DMS79 treated with DMSO at 0.1 percent for 48 hours (cell line): ENCODE results near the gene BMPR1B.
"Not testable (repeated sequence)": the region's sequence is repeated elsewhere in the genome, so short reads cannot be mapped to it uniquely, and the experiment has no call there.

ENCODE experiments used
- DNase-seq: peaks from one replicate; lab custom pipeline; 2025; lab: John Stamatoyannopoulos, UW

The BMPR1B gene

DNA sequence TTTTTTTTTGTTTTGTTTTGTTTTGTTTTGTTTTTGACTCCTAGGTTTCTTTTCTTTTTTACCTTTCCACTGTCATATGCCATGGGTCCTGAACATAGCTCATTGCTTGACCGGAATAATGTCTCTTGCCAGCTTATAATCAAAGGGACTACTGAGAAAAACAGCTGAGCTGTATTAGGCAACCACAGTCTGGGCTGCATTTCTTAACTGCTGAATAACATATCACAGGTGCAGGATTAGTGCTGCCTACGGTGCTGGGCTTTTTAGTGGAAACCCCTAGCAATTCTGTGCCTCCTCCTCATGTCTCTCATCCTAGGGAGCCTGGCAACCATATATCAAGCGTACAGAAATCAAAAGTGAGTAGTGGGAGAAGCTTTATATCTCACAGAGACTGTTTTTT lies 333.5 kb downstream of the BMPR1B start:
- DNase-seq = no peak

DNA sequence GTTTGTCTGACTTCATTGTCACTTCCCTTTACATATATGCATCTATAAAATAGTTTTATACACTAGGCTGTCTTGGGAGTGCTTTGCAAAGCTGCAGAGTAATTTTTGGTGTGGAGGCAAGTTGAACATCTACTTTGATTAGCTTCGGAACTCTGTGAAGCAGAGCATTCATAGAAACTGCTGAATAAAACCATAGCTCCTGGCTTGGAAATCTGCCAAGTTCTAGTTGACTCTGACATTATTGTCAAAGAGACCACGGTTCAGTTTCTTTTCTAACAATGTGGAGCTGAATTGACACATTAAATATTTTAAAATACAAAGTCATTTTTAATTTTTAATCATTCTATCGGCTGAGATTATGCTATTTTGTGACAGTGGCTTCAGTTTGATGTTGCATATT lies 335.0 kb downstream of the BMPR1B start:
- no peak for DNase-seq

DNA sequence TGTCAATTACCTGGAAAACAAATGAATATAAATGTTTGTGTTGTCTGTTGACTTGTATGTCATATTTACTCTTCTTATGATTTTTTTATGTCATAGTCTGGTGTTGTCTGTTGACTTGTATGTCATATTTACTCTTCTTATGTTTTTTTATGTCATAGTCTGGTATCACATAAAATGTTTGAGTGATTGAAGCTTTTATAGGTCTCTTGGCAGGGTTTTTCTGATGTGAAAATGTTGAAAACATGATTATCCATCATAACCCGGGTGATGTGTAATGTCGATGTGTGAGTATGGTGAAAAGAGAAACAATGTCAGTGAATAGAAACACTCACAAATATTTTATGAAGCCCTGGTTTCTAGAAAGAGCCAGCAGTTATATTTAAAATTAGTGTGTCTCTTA lies 335.7 kb downstream of the BMPR1B start:
- no peak for DNase-seq

DNA sequence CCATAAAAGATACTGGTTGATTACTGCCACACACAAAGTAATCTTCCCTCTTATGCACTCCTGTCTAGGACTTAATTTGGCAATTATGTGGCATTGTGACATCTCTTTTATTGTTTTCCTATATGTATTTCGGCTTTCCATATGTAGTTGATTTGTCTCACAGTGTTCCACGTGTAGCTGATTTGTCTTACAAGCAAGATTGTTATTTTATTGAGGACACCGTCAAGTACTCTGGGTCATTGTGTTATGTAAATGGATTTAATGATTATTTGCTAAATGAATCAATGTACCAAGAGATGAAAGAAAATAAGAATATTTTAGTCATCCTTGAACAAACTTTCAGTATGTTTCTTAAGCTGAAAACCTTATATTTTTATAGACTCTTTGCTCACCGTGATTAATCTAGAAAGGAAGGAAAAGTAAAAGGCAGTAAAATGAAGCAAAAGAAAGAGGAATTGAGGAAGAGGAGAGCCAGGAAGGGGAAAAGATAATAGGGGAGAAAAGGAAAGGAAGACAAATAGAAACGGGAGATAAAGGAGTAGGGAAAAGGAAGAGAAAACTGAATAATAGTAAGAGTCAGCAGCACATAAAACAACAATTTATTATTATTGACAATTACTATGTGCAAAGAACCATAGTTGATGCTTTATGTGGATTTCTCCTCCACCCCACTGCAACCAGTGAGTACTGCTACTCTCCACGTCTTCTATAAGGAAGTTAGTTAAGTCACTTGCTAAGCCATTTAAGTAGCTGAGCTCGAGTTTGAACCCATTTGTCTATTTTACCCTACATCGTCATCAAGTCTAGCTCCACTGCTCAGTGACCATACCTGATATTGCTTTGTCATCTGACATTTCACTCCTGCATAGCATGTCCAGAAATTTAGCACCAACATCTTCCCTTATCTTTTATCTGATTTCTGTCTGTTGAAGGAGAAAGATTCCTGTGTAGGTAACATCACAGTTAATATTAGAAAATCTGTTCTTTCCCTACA lies 336.5 kb downstream of the BMPR1B start:
- DNase-seq = no peak

DNA sequence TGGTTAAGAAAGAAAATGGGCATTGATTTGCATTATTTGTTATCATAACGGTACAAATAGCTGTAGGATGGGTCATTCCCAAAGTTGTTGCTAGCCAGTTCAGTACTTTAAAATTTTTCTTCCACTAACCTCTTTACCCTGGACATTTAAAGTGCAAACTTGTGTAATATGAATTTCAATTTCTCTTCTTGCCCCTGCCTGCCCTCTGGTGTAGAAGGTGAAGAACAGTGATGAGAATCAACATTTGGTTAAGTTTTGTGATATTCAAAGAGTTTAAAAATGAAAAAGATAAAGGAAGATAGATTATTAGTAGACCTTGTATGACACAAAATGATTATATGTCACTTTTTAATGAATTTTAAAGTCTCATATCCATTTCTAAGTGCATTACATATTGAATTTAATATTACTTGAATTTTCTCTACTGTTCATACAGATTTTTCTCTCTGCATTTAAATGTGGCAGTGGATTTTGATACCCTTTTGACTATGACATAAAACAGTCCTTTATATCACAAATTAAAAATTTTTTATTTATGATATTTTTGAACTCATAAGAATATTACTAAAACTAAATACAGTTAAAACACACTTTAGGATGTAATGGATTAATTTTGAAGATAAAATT lies 337.7 kb downstream of the BMPR1B start:
- no peak for DNase-seq

DNA sequence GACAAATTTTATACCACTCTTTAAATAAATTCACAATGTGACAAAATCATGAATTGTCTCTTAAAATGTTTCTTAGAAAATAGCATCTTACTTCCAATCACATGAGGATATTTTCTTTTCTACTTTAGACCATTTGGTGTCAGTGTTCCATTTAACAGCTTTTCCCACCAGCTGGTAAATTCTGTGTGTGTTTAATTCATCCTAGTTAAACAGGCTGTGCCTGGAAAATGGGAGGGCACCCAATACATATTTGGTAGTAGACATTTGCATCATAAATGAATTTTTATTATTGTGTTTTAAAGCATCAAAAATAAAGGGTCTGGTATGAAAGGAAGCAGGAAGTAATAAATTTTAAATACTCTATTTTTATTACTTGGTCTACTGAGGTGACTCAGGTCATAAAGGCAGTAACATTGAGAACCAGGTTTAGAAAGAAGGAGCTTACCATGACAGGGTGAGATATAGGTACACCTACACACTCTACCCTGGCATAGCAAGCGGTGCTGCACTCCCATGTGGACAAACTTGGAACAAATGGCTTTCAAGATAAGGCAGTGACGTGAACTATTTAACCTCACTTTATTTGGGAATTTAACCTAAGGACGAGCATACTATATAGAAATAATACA lies 344.5 kb downstream of the BMPR1B start:
- no peak for DNase-seq

DNA sequence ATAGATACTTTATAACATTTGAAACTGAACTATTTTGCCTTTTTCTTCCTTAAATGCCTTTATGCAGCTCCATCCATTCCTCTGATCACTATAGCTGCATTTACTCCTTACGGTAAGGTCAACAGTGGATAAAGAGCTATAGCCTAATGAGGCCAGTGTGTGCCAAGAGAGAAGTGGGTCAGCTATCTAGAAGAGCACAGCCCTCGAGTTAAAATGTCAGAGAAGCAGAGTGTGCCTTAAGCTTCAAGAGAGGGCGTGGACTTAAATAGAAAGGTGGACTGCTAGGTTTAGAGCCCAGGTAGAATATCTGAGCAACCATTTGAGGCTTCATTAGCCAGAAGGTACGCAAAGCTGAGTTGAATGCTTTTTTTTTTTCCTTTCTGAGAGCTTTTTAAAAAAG lies 347.4 kb downstream of the BMPR1B start:
- no peak for DNase-seq

DNA sequence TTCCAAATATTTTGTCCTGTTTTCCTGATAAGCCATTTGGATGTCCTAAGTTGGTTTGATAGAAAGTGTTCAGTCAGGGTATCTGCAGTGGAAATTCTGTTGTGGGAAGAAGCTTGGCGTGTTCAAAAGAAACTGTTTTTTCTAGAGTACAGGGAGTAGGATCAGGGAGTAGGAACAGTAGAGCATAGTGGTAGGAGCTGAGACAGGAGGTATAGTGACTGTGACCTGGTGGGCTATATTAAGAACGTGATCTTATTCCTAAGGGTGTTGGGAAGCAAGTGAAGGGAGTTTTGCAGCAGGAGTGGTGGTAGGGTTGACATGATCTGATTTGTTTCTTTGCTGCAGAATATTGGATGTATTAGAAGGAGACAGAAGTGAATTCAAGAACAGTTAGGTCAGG lies 348.2 kb downstream of the BMPR1B start:
- DNase-seq = no peak

DNA sequence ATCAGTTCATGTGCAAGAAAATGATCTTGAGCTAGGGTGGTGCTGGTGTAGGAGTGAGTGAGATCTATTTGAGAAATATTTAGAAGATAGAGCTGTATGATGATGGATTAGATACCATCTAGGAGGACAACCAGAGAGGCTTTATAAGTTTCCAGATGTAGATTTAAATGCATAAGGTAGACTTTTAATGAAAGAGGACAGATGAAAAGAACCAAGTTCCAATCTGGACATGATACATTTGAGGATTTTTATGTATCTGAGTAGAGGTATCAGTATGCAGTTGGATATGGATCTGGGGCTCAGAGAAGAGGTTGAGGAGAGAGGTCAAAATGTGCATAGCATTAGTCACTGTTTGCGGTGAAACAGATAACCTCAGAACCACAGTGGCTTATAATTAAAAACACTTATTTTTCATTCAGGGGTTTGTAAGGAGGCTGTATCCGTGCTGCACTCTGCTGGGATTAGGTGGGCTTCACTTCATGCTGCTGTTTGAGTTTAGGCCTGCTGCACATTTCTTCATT lies 348.7 kb downstream of the BMPR1B start:
- DNase-seq = no peak

DNA sequence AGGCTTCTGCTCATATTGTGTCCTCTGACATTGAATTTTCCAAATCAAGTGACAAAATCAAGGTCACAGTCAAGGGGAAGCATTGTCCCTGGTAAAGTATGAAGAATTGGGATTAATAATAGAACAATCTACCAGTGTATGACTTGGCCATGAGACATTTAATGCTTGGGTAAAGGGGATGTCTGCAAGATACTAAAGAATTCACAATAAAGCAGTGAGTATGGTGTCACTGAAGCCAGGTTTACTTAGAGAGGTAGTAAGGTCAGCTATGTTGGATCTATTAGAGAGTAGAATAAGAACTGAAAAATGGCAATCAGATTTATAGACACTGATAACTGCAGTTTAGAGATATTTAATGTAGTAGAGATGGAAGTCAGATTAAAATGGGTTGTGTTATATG lies 349.2 kb downstream of the BMPR1B start:
- no peak for DNase-seq

DNA sequence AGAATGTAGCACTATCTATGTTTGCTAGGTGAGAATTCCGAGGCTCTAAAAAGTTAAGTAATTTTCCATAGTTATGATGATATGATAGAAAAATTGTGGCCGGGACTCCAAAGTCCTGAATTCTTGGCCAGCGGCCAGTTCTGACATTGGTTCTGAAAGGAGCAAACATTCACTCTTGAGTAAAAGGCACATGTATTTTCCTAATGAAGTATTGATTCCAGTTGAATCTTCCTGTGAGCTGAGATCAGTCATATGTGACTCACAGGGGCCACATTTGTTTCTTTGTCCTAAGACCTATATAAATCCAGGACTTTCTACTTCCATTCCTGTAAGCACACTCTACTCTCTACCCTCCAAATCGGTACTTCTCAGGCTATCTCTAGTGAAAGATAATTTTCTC lies 349.9 kb downstream of the BMPR1B start:
- no peak for DNase-seq

DNA sequence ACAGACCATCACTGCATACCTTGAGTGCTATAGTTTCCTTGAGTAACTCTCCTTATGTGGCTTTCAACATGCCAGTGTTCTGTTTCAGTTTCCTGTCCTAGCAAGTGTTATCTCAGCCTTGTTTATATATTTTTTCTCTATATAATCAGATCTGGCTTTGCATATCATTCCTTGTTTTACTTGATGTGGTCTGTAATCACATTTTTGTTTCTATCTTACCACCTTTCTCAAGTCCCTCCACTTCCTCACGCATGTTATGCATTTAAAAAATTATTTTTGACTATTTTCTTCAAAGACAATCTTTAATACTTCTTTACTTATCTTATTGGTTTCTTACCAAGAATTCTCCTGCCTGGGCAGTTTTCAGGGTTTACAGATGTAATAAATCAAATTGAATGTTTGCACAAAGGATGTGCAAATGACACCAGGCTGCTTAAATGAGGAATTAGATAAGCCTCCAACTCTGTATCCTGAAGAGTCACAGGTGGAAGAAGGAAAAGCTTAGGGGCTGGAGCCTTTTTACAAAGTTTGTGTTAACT lies 351.2 kb downstream of the BMPR1B start:
- no peak for DNase-seq

DNA sequence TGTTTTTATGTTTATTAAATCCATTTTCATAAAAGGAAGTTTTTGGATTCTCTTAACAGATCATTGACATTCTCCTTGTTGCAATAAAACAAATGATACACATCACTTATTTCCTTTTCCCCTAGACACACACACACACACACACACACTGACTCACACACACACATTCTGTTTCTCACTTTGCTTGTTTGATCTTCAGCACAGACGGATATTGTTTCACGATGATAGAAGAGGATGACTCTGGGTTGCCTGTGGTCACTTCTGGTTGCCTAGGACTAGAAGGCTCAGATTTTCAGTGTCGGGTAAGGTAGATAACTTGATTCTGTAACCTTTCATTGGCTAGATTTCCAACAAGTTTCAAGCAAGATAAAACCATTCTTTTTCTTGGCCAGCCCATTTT lies 356.8 kb downstream of the BMPR1B start:
- DNase-seq = no peak

DNA sequence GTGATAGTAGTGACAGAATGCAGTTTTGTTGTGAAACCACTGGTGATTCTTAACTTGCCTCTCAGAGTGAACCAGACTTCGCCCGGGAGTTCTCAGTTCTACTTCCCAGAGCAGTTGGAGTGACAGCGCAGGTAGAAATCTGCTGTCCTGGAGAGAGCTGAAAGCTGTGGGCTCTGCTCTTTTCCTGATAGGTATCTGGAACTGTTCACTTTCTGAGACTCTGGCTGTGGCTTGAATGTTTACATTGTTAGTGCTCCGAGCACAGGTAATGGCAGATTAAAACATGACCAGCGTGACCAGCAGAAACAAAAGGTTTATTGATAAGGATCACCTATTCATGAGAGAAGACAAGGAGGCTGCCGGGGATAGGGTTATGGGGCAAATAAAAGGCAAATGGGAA lies 360.7 kb downstream of the BMPR1B start:
- DNase-seq = no peak

DNA sequence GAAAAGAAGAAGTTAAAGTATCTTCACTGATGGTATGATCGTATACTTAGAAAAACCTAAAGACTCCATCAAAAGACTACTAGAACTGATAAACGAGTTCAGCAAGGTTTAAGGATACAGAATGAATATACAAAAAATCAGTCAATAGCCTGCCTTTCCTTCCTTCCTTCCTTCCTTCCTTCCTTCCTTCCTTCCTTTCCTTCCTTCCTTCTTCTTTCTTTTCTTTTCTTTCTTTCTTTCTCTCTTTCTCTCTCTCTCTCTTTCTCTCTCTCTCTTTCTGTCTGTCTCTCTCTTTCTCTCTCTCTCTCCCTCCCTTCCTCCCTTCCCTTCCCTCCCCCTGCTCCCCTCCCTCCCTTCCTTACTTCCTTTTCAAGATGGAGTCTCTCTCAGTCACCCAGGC lies 362.7 kb downstream of the BMPR1B start:
- no peak for DNase-seq

DNA sequence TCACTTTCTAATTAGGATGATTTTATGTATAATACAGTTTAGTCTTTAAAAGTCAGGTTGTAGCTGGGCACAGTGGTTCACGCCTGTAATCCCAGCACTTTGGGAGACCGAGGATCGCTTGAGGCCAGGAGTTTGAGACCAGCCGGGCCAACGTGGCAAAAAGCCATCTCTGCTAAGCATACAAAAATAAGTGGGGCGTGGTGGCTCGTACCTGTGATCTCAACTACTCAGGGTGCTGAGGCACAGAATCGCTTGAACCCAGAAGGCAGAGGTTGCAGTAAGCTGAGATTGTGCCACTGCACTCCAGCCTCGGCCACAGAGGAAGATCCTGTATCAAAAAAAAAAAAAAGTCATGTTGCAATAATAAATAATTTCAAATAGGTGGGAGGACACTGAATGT lies 364.2 kb downstream of the BMPR1B start:
- no peak for DNase-seq

DNA sequence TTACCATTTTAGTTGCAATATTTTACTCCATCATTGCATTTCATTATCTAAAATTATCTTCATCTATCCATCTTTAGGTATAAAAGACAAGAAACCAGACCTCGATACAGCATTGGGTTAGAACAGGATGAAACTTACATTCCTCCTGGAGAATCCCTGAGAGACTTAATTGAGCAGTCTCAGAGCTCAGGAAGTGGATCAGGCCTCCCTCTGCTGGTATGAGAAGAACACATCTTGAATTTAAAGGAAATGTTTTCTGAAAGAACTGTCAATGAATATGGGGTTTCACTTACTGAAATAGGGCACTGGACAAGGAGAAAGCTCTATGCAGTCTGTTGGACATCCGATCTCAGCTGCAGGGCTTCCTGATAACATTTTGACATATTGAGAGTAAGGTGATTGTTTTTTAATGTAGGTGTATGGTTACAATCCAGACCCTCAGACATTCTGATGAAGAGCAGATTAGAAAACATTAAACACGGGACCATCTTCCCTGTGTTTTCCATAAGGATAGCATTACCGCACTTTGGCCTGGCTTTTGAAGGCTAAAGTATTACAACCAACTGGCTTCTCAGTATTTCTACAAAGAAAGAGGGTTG lies 367.2 kb downstream of the BMPR1B start:
- DNase-seq = no peak

DNA sequence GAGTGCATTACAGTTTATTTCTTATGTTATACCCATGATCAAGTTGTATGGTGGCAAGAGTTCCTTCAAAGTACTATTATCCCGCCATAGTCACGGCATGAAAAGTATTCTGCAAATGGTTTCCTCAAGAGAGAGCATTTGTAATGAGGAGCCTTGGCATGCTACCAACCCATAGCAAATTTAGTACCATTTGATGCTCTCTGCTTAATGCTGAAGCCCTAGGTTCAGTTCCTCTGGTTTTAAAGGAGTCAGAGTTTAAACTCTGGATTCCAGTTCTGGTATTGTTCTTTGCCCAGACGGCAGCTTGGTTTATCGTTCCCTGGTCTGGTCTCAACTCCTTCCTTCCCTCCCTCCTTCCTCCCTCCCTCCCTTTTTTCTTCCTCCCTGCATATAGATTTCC lies 371.3 kb downstream of the BMPR1B start:
- no peak for DNase-seq

DNA sequence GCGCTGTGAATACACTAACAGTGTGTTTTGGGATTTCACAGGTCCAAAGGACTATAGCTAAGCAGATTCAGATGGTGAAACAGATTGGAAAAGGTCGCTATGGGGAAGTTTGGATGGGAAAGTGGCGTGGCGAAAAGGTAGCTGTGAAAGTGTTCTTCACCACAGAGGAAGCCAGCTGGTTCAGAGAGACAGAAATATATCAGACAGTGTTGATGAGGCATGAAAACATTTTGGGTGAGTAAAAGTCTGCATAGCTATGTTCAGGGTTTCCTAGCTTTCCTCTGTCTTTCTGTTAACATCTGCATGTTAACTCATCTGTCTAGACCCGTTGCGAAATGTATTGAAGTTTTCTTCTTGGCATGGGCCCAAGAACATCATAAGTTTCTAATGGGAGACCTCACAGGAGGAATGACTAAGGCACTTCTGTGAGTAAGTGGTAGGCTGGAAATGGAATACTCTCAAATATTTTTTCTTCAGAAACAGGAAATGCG lies 372.1 kb downstream of the BMPR1B start:
- no peak for DNase-seq

DNA sequence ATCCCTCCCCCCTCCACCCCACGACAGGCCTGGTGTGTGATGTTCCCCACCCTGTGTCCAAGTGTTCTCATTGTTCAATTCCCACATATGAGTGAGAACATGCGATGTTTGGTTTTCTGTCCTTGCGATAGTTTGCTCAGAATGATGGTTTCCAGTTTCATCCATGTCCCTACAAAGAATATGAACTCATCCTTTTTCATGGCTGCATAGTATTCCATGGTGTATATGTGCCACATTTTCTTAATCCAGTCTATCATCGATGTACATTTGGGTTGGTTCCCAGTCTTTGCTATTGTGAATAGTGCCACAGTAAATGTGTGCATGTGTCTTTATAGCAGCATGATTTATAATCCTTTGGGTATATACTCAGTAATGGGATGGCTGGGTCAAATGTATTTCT lies 376.3 kb downstream of the BMPR1B start:
- not testable (repeated sequence) for DNase-seq

DNA sequence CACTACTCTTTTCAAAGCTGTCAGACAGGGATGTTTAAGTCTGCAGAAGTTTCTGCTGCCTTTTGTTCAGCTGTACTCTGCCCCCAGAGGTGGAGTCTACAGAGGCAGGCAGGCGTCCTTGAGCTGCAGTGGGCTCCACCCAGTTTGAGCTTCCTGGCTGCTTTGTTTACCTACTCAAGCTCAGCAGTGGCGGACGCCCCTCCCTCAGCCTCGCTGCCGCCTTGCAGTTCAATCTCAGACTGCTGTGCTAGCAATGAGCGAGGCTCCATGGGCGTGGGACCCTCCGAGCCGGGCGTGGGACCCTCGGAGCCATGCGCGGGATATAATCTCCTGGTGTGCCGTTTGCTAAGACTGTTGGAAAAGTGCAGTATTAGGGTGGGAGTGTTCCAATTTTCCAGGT lies 381.7 kb downstream of the BMPR1B start:
- DNase-seq = not testable (repeated sequence)

DNA sequence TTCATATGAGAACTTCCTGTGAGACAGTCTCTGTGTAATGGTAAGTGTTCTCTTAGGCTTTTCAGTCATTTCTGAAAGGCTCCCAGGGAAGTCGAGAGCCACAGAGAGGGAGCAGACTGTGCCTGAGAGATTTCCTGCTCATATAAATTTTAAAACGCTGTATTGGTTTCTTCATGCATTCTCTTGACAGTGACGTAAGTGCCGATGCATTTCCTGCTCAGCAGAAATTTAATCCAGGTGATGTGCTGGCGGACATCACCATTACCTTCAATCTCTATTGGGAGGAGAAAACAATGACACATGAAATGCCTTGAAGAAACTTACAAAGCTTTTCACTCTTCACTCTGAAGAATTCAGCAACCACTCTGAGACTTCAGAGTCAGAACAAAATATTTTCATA lies 383.6 kb downstream of the BMPR1B start:
- no peak for DNase-seq
